ENCODE results near the gene SPDYE2B.
A peak's percentile ranks its signal among the peaks of the same experiment; 100 is the strongest.
"Not testable (repeated sequence)": the region's sequence is repeated elsewhere in the genome, so short reads cannot be mapped to it uniquely, and the experiment has no call there.

The SPDYE2B gene, protein sequence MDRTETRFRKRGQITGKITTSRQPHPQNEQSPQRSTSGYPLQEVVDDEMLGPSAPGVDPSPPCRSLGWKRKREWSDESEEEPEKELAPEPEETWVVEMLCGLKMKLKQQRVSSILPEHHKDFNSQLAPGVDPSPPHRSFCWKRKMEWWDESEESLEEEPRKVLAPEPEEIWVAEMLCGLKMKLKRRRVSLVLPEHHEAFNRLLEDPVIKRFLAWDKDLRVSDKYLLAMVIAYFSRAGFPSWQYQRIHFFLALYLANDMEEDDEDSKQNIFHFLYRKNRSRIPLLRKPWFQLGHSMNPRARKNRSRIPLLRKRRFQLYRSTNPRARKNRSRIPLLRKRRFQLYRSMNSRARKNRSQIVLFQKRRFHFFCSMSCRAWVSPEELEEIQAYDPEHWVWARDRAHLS

GRCh38 chr7:102649924-102650323, at the start of gene SPDYE2B:
TSS of gene SPDYE2B (plus strand) at chr7:102650319. CDS start at chr7:102652349, 2,030 bp downstream.
- not testable (repeated sequence) for DNase-seq

GRCh38 chr7:102602317-102602716, 47.8 kb upstream of the SPDYE2B start:
- not testable (repeated sequence) for DNase-seq

GRCh38 chr7:102604431-102605145, 45.5 kb upstream of the SPDYE2B start:
- not testable (repeated sequence) for DNase-seq

GRCh38 chr7:102606848-102607247, 43.3 kb upstream of the SPDYE2B start:
- DNase-seq: not testable (repeated sequence)

DNA sequence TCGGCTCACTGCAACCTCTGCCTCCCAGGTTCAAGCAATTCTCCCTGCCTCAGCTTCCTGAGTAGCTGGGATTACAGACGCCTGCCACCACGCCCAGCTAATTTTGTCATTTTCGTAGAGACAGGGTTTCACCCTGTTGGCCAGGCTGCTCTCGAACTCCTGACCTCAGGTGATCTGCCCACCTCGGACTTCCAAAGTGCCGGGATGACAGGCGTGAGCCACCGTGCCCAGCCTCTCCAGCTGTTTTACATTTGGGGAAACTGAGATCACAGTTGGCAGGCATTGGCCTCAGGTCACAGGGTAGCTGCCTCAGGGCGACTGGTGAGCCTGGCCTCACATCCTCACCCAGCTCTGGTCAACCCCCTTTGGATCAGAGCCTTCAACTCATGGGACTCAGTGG, 40.4 kb upstream of the SPDYE2B start:
- DNase-seq: not testable (repeated sequence)

DNA sequence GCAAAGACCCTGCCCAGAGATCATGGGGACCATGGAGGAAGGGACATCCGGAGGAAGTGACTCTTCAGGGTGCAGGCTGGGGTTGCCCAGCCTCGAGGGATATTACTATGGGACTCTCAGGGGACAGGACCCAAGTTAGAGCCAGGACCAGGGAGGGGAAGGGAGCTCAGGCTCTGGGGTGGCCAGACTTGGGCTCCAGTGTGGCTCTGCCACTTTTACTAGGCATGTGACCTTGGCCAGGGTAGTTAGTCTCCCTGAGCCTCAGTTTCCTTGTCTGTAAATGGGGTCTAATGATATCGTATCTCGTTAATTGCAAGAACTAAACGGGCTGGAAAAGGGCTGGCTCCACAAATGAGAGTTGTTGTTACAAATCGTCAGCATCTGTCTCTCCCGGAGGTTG, 39.7 kb upstream of the SPDYE2B start:
- DNase-seq: not testable (repeated sequence)

DNA sequence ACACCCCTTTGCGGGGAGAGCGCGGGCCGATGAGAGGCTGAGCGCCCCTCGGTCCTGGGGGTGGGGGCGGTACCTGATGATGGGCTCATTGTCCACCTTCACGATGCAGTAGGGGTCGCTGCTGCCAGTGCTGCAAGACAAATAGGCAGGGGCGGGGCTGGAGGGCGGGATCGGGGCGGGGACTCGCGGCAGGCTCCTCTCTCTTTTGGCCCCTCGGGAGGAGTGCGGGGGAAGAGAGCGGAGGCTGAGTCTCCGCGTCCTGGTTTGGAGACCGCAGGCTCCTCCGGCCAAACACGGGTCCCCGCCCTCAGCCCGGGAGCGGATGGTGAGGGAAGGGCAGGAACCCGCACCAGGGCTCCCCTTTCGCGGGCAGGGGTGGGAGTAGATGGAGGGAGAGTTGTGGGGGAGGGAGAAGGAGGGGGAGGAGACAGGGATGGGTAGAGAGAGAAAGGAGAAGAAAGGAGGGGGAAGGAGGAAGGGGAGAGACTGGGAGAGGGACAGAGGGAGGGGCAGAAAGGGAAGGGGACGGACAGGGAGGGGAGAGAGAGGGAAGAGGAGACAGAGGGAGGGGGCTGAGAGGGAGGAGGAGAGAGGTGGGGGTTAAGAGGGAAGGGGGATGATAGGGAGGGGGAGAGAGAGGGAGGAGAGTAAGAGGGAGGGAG, 39.0 kb upstream of the SPDYE2B start:
- not testable (repeated sequence) for DNase-seq

GRCh38 chr7:102611675-102612325, 38.3 kb upstream of the SPDYE2B start:
- DNase-seq: peak; percentile 15 to 47 (median 15)

- not testable (repeated sequence) for DNase-seq
These were observed 36.4 kb upstream of the SPDYE2B start for GRCh38 chr7:102613575-102614345.

GRCh38 chr7:102614346-102614697, 35.8 kb upstream of the SPDYE2B start:
- DNase-seq: not testable (repeated sequence)

DNA sequence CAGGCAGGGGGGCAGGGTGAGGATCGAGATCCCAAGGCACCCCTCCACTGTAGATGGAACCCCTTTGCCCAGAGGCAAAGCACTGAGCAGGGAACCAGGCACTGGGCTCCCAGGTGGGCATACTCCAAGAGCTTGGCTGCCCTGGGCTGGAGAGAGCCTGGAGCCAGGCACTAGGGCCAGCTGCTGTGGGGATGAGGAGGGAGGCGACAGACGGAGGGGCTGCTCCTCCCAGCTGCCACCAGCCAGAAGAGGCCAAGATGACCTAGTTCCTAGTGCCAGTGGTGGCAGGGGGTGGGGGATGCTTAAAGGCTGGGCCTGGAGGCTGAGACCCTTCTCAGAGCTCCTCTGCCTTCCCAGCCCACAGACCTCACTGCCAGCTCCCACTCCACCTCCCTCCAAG, 35.2 kb upstream of the SPDYE2B start:
- not testable (repeated sequence) for DNase-seq

DNA sequence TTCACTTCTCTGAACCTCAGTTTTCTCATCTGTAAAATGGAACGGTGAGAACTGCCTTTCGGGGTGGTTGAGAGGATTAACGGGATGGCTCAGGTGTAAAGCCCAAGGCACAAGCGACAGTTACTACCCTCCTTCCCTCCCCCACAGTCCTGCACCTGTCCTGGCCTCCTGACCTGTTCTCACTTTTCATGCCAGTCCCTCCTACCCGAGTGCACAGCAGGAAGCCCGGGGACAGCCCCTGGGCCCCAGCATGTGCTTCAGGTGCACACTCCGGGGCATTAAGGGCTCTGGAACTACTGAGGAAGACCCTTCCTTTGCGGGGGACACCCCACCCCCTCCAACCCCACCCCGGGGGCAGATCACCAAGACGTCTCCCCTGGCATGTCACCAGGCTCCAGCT, 34.2 kb upstream of the SPDYE2B start:
- DNase-seq: not testable (repeated sequence)

DNA sequence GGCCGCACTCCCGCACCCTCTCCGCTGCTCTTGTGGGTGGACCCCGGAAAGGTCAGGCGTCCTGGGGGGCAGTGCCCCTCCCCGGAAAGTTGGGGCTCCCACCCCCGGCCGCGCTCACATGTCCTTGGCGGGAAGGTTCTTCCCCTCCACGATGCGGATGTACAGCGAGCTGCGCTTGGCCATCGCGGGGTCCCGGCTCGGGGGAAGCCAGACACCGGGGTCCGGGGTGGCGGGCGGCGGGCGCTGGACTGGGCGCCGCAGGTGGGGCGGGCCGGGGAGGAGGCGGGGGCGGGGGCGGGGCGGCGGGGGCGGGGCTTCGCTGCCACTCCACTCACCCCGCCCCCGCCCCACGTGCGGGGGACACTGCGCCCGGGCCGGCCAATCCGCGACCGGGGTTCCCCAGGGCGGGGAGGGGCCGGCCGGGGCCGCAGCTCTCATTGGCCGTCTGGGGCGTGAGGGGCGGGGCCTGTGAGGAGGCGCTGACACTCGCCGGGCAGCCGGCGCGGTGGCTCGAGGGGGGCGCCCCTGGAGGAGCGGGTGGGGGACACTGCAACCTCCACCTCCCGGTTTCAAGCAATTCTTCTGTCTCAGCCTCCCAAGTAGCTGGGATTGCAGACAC, 33.5 kb upstream of the SPDYE2B start, which contains the start of gene RASA4:
TSS of gene RASA4 (minus strand) at position 250 of the 619 bp plus-strand sequence. CDS start at position 183, 67 bp downstream.
- peak; percentile 9 to 28 (median 19) for DNase-seq

DNA sequence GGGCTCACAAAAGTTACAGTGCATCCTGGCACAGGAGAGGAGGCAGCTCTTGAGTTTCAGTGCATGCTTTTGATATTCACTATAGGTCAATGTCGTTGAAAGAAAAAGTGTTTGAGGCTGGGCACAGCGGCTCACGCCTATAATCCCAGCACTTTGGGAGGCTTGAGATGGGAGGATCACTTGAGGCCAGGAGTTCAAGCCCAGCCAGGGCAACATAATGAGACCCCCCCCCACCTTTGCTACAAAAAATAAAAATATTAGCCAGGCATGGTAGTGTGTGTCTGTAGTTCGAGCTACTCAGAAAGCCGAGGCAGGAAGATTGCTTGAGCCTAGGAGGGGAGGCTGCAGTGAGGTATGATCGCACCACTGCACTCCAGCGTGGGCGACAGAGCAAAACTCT, 32.0 kb upstream of the SPDYE2B start:
- DNase-seq: peak in 1 of 3 donors; percentile 11

DNA sequence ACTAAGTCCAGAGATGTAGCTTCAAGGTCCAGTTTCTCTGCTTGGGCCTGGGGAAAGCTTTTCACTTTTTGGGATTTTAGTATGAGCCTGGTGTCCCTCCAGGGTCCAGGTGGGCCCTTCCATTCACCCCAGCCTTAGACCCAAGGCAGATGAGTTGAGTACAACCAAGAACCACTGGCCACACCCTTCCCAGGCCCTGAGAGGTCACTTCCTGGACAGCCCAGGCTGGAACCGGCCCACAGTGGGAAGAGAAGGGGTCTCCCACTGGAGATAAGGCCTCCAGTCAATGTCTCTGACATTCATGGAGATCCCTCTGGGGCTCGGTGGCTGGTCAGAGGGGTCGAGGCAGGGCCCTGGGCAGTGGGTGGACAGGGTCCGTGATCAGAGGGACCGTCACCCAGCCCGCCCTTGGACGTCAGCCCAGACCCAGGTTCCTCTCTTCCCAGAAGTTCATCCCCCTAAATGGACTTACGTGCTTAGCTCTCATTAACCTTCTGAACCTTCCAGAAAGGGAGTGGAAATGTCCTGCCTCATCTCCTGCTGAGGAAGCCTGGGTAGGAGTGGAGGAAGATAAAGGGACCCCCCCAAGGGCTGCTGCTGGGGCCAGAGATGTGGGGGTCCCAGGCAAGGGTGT, 22.7 kb upstream of the SPDYE2B start:
- DNase-seq: not testable (repeated sequence)

GRCh38 chr7:102630622-102631021, 19.5 kb upstream of the SPDYE2B start:
- not testable (repeated sequence) for DNase-seq

- DNase-seq: not testable (repeated sequence)
These were observed 15.8 kb upstream of the SPDYE2B start for GRCh38 chr7:102634299-102634698.

DNA sequence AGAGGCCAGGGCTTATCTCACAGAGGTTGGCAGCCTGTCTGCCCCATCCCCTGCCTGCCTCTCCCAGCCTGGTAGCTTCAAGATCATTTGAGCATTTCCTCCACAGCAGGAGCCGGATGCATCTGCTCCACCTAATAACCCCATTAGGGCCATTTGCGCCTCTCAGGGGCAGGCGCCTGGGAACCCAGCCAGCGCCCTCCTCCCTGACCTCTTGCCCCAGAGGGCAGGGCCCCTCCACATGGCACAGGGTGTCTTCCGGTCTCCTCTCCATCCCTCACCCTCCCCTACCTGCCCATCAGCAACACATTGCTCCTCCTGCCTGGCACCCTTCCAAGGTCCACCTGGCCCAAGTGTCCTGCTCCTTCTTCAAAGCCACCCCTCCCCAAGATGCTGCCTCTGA, 14.8 kb upstream of the SPDYE2B start:
- DNase-seq: not testable (repeated sequence)

- DNase-seq: not testable (repeated sequence)
These were observed 13.2 kb upstream of the SPDYE2B start for GRCh38 chr7:102636956-102637355.

GRCh38 chr7:102638848-102639247, 11.3 kb upstream of the SPDYE2B start:
- DNase-seq: not testable (repeated sequence)

GRCh38 chr7:102642691-102643090, 7.4 kb upstream of the SPDYE2B start, which contains the start of gene UPK3BL1:
TSS of gene UPK3BL1 (minus strand) at chr7:102642791. CDS start at chr7:102642741, 50 bp downstream.
- DNase-seq: not testable (repeated sequence)
